K562 (cell line): ENCODE data around the gene PTK7. TPM values are rescaled to one million over a fixed set of nuclear protein-coding genes. Genes with fewer than 3 reads are reported as not detected.

Source experiments
- CREM ChIP-seq: IDR thresholded peaks from 2 replicates; pipeline ENCODE4 v1.6.1; 2014; ENCODE audit warnings: antibody characterized with exemption, low read depth
- CXXC5 ChIP-seq: fragments of 250-450 bp; sonication (Bioruptor Pico); IDR thresholded peaks from 2 replicates; pipeline ENCODE4 v1.8.0; 2022; ENCODE audit warnings: inconsistent platforms, mild to moderate bottlenecking, moderate library complexity
- ESRRB ChIP-seq: fragments of 250-450 bp; sonication (Bioruptor Pico); IDR thresholded peaks from 2 replicates; pipeline ENCODE4 v1.5.0; 2020; ENCODE audit warnings: mild to moderate bottlenecking, moderate library complexity, borderline replicate concordance
- FOXK2 ChIP-seq, 2 experiments: fragments of 450-650 bp; IDR thresholded peaks in 1 of 2; conservative IDR thresholded peaks in 1 of 2; 2 replicates each; pipeline ENCODE4 v1.6.1; 2016; ENCODE audit warnings: low read depth in 2 of 2, mild to moderate bottlenecking in 1 of 2
- FUS ChIP-seq: fragments of 200-400 bp; formaldehyde crosslinking; optimal IDR thresholded peaks from 2 replicates; pipeline ENCODE3; 2017; ENCODE audit warnings: low read depth, low read length
- HINFP ChIP-seq: fragments of 450-650 bp; conservative IDR thresholded peaks from 2 replicates; pipeline ENCODE4 v1.6.1; 2016; ENCODE audit warnings: missing genetic modification characterization, low read depth, mild to moderate bottlenecking, control low read depth, missing compliant biosample characterization
- L3MBTL2 ChIP-seq: fragments of 450-650 bp; IDR thresholded peaks from 2 replicates; pipeline ENCODE4 v1.6.1; 2016; ENCODE audit warnings: mild to moderate bottlenecking, moderate library complexity
- MYNN ChIP-seq, 2 experiments: sonication (generic); formaldehyde crosslinking in 1 of 2; IDR thresholded peaks; 2 replicates each; pipeline versions ENCODE4 v1.5.0 to v1.6.1; 2016 to 2020; ENCODE audit warnings: antibody characterized with exemption in 1 of 2, missing genetic modification reagents in 1 of 2
- PHF20 ChIP-seq: fragments of 450-650 bp; IDR thresholded peaks from 2 replicates; pipeline ENCODE4 v1.6.1; 2018; ENCODE audit not compliant: partially characterized antibody
- TAF1 ChIP-seq: IDR thresholded peaks from 2 replicates; pipeline ENCODE4 v1.6.1; 2011; ENCODE audit warnings: mild to moderate bottlenecking, low read length, moderate library complexity; ENCODE audit not compliant: insufficient read depth, control insufficient read depth, severe bottlenecking; ENCODE audit errors: extremely low read depth
- XRCC4 ChIP-seq: IDR thresholded peaks from one replicate; pipeline ENCODE4 v1.6.1; 2011; ENCODE audit not compliant: insufficient read depth, insufficient read length; ENCODE audit errors: extremely low read depth
- ZBTB5 ChIP-seq: fragments of 450-650 bp; IDR thresholded peaks from 2 replicates; pipeline ENCODE4 v1.6.1; 2017; ENCODE audit warnings: antibody characterized with exemption
- ZFPM2 ChIP-seq: fragments of 250-450 bp; sonication (Bioruptor Pico); IDR thresholded peaks from 2 replicates; pipeline ENCODE4 v1.5.1; 2022; ENCODE audit warnings: mild to moderate bottlenecking
- ZNF41 ChIP-seq: fragments of 250-450 bp; sonication (Bioruptor Pico); conservative IDR thresholded peaks from 2 replicates; pipeline ENCODE4 v1.4.0; 2020; ENCODE audit warnings: mild to moderate bottlenecking
- ZNF639 ChIP-seq, 2 experiments: fragments of 200-800 bp in 1 of 2; sonication (Bioruptor generic) in 1 of 2; sonication (generic) in 1 of 2; formaldehyde crosslinking in 1 of 2; IDR thresholded peaks in 1 of 2; conservative IDR thresholded peaks in 1 of 2; 2 replicates each; pipeline versions ENCODE4 v1.5.0 to v1.6.1; 2016 to 2020; ENCODE audit warnings: missing compliant biosample characterization in 1 of 2, missing genetic modification characterization in 1 of 2, missing genetic modification reagents in 1 of 2
- ZNF780A ChIP-seq: fragments of 250-450 bp; sonication (Bioruptor Pico); IDR thresholded peaks from 2 replicates; pipeline ENCODE4 v1.5.0; 2021; ENCODE audit warnings: mild to moderate bottlenecking
- polyA plus RNA-seq, 8 experiments: library from polyadenylated mRNA; depleted of rRNA in 4 of 8; stranded (reverse) in 5 of 8; unstranded in 3 of 8; fragments of >200 nt; fragmentation: Nextera tagmentation in 2 of 8; fragmentation: Illumina TruSeq in 1 of 8; extraction: Ambion mirVana in 2 of 8; extraction: Trizol in 1 of 8; gene quantifications; 2 replicates each; pipeline versions ENCODE4 v1.2.1 to v1.2.3, GENCODE V29; 2011 to 2014; ENCODE audit warnings: inconsistent platforms in 1 of 8, missing spikeins in 1 of 8
- total RNA-seq, 7 experiments: library from RNA; depleted of rRNA in 6 of 7; stranded (reverse); fragments of >200 nt in 6 of 7; fragmentation: Illumina TruSeq in 2 of 7; extraction: Trizol in 2 of 7; gene quantifications; 2 replicates each; pipeline versions ENCODE4 v1.2.1 to v1.2.3, GENCODE V29; 2011 to 2021; ENCODE audit warnings: low replicate concordance in 1 of 7
- TF ChIP-seq, protein P1 (sequence below): fragments of 450-650 bp; IDR thresholded peaks from 2 replicates; pipeline ENCODE4 v1.6.1; 2014; ENCODE audit warnings: low read depth, mild to moderate bottlenecking, moderate library complexity, borderline replicate concordance
- TF ChIP-seq, protein P2 (sequence below): fragments of 200-800 bp; sonication (Bioruptor generic); IDR thresholded peaks from 2 replicates; pipeline ENCODE4 v1.6.1; 2017; ENCODE audit warnings: missing genetic modification characterization, missing compliant biosample characterization

Gene PTK7
- total and polyA plus RNA-seq, 9 of the 15 experiments (the other 6 are each of a cell fraction or from before 2014, with no cell fraction given): 0.20 to 6.8 (median 4.2) TPM

DNA sequence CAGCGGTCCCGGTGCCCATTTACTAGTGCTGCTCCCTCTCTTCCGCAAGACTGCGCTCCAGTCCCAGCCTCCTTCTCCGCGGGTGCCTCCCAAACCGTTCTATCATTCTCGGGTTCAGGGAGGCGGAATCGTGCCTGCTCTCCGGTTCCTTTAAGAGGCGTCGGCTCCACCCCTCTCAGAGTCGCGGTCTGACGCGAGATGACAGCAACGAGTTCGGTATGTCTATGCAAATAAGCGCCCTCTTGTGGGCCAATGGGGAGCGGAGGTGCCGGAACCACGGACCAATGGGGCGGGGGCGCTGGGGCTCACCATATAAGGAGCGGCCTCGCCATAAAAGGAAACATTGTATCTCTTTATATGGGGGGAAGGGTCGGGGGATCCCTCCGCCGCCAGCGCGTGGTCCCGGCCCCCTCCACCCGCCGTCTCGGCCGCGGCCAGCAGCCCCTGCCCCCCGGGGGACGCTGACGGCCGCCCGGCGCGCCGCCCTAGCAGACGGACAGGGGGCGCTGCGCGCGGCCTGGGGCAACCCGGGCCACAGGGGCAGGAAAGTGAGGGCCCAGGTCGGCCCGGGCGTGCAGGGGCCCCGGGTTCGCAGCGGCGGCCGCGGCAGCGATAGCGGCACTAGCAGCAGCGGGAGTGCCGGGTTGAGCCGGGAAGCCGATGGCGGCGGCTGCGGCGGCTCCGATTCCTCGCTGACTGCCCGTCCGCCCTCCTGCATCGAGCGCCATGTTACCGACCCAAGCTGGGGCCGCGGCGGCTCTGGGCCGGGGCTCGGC lies 95.0 kb downstream of the PTK7 start, which contains the start of gene SRF (continued):
- TF ChIP-seq TAF1 (peak; percentile 56), FUS (no peak), FOXK2 (conservative IDR thresholded peaks at IDR 0.05 in 1 of 2, IDR thresholded peaks at IDR 0.05 in 1 of 2; ENCODE audit: low read depth in 2 of 2) (peak; percentile 38 to 65; a peak in 2 of 4 replicates), ZBTB5 (no peak), ESRRB (CRISPR knock-in tag) (no peak), L3MBTL2 (peak; percentile 11), MYNN (IDR thresholded peaks at IDR 0.05) (no peak), MYNN (CRISPR knock-in tag; IDR thresholded peaks at IDR 0.05) (no peak), ZNF41 (no peak), HINFP (tag) (no peak), XRCC4 (no peak), PHF20 (no peak), ZNF639 (CRISPR knock-in tag; conservative IDR thresholded peaks at IDR 0.05 in 1 of 2, IDR thresholded peaks at IDR 0.05 in 1 of 2) (peak in 1 of 2 experiments; percentile 74; a peak in 1 of 4 replicates), CREM (peak; percentile 85), ZNF780A (CRISPR knock-in tag) (no peak), CXXC5 (CRISPR knock-in tag) (peak; percentile 95), ZFPM2 (CRISPR knock-in tag) (peak; percentile 72; the same call in 1 of the 2 replicates)
- TF ChIP-seq, protein P1, sequence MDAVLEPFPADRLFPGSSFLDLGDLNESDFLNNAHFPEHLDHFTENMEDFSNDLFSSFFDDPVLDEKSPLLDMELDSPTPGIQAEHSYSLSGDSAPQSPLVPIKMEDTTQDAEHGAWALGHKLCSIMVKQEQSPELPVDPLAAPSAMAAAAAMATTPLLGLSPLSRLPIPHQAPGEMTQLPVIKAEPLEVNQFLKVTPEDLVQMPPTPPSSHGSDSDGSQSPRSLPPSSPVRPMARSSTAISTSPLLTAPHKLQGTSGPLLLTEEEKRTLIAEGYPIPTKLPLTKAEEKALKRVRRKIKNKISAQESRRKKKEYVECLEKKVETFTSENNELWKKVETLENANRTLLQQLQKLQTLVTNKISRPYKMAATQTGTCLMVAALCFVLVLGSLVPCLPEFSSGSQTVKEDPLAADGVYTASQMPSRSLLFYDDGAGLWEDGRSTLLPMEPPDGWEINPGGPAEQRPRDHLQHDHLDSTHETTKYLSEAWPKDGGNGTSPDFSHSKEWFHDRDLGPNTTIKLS: no peak; the same call in 1 of the 2 replicates
- TF ChIP-seq, protein P2, sequence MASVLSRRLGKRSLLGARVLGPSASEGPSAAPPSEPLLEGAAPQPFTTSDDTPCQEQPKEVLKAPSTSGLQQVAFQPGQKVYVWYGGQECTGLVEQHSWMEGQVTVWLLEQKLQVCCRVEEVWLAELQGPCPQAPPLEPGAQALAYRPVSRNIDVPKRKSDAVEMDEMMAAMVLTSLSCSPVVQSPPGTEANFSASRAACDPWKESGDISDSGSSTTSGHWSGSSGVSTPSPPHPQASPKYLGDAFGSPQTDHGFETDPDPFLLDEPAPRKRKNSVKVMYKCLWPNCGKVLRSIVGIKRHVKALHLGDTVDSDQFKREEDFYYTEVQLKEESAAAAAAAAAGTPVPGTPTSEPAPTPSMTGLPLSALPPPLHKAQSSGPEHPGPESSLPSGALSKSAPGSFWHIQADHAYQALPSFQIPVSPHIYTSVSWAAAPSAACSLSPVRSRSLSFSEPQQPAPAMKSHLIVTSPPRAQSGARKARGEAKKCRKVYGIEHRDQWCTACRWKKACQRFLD (CRISPR knock-in tag): peak; percentile 76; the same call in 1 of the 2 replicates
